HG03439 (cell line): Measurements from ENCODE around the gene TSPAN18.

Experiments used
- ATAC-seq: cut with Tn5 transposase; IDR thresholded peaks from one replicate; pipeline ENCODE4 v1.9.1; 2021; ENCODE audit warnings: mild to moderate bottlenecking, moderate library complexity; ENCODE audit not compliant: unreplicated experiment

The TSPAN18 gene

GRCh38 chr11:44880953-44881352, 154.2 kb downstream of the TSPAN18 start:
- ATAC-seq = no peak

- ATAC-seq = no peak
Measured at GRCh38 chr11:44883277-44883676, 156.5 kb downstream of the TSPAN18 start.

GRCh38 chr11:44884056-44884455, 157.3 kb downstream of the TSPAN18 start:
- no peak for ATAC-seq

GRCh38 chr11:44885065-44885810, 158.5 kb downstream of the TSPAN18 start:
- ATAC-seq = no peak

GRCh38 chr11:44885919-44886789, 159.4 kb downstream of the TSPAN18 start:
- ATAC-seq = no peak

GRCh38 chr11:44886790-44887140, 160.0 kb downstream of the TSPAN18 start:
- ATAC-seq = no peak

GRCh38 chr11:44887636-44888035, 160.9 kb downstream of the TSPAN18 start:
- no peak for ATAC-seq

- ATAC-seq = no peak
Measured at GRCh38 chr11:44889266-44889665, 162.5 kb downstream of the TSPAN18 start.

- no peak for ATAC-seq
Measured at GRCh38 chr11:44892843-44893242, 166.1 kb downstream of the TSPAN18 start.

- ATAC-seq = no peak
Measured at GRCh38 chr11:44893308-44893822, 166.6 kb downstream of the TSPAN18 start.

GRCh38 chr11:44893846-44894617, 167.3 kb downstream of the TSPAN18 start:
- no peak for ATAC-seq

- no peak for ATAC-seq
Measured at GRCh38 chr11:44899959-44900358, 173.2 kb downstream of the TSPAN18 start.

- ATAC-seq = no peak
Measured at GRCh38 chr11:44901120-44901633, 174.4 kb downstream of the TSPAN18 start.

GRCh38 chr11:44901786-44902185, 175.0 kb downstream of the TSPAN18 start:
- no peak for ATAC-seq

- ATAC-seq = no peak
Measured at GRCh38 chr11:44903035-44903434, 176.3 kb downstream of the TSPAN18 start.

GRCh38 chr11:44903518-44903917, 176.8 kb downstream of the TSPAN18 start:
- ATAC-seq = no peak

GRCh38 chr11:44904261-44905020, 177.7 kb downstream of the TSPAN18 start:
- no peak for ATAC-seq

GRCh38 chr11:44905131-44905866, 178.5 kb downstream of the TSPAN18 start:
- ATAC-seq = no peak

GRCh38 chr11:44906649-44907048, 179.9 kb downstream of the TSPAN18 start:
- no peak for ATAC-seq

- ATAC-seq = no peak
Measured at GRCh38 chr11:44909557-44909956, 182.8 kb downstream of the TSPAN18 start.
